Kidney epithelial cell (primary cell): Measurements from ENCODE around the gene HCK. TPM values are rescaled to one million over a fixed set of nuclear protein-coding genes. Genes with fewer than 3 reads are reported as not detected.

Experiments used
- DNase-seq: peaks from one replicate; pipeline ENCODE4 v3.0.0-alpha.2; 2010; ENCODE audit warnings: low read depth
- H3K27me3 ChIP-seq: 2 replicates; pipeline ENCODE4 v1.6.0; 2011; ENCODE audit warnings: low read length; ENCODE audit not compliant: control insufficient read depth, insufficient read depth
- H3K36me3 ChIP-seq: 2 replicates; pipeline ENCODE4 v1.5.1; 2011; ENCODE audit warnings: low read length; ENCODE audit not compliant: control insufficient read depth, insufficient read depth
- H3K4me3 ChIP-seq: 2 replicates; pipeline ENCODE4 v1.5.1; 2011; ENCODE audit warnings: low read depth, mild to moderate bottlenecking, control low read depth, low read length
- CTCF ChIP-seq: IDR thresholded peaks from 2 replicates; pipeline ENCODE4 v1.5.1; 2011; ENCODE audit warnings: mild to moderate bottlenecking, moderate library complexity, low read length, control low read depth, inconsistent platforms; ENCODE audit not compliant: insufficient read depth, poor library complexity, severe bottlenecking
- total RNA-seq: library from RNA; depleted of rRNA; stranded (reverse); fragments of >200 nt; gene quantifications from 2 replicates; pipeline ENCODE4 v1.2.3, GENCODE V29; 2015

Gene HCK
- total RNA-seq, 1 donor from 2014 or later, result 0.17 TPM

- H3K27me3 ChIP-seq, result peaks cover 19% of the 10 kb centered on the region
- no peaks in the 10 kb centered on the region for H3K36me3 ChIP-seq
- no peak overlapping the region for H3K4me3 ChIP-seq
- DNase-seq, result no peak
- TF ChIP-seq CTCF, result no peak
Observed at GRCh38 chr20:32036716-32037485, 15.1 kb upstream of the HCK start.

- no peak for DNase-seq
- no peaks in the 10 kb centered on the region for H3K36me3 ChIP-seq
- H3K27me3 ChIP-seq, result peaks cover 15% of the 10 kb centered on the region
- TF ChIP-seq CTCF, result no peak
- H3K4me3 ChIP-seq, result no peak overlapping the region
Observed at GRCh38 chr20:32037929-32038328, 14.1 kb upstream of the HCK start.

- DNase-seq, result no peak
- Histone ChIP-seq H3K27me3 (peaks cover 6% of the 10 kb centered on the region), H3K4me3 (no peak overlapping the region), H3K36me3 (no peaks in the 10 kb centered on the region)
- TF ChIP-seq CTCF, result no peak
Observed at GRCh38 chr20:32040142-32040953, 11.7 kb upstream of the HCK start.

GRCh38 chr20:32045999-32046398 lies 6.0 kb upstream of the HCK start:
- no peak for TF ChIP-seq CTCF
- DNase-seq, result no peak
- Histone ChIP-seq H3K27me3 (peaks cover 11% of the 10 kb centered on the region), H3K4me3 (no peak overlapping the region), H3K36me3 (no peaks in the 10 kb centered on the region)

- no peak overlapping the region for H3K4me3 ChIP-seq
- peaks cover 37% of the 10 kb centered on the region for H3K27me3 ChIP-seq
- no peak for DNase-seq
- no peaks in the 10 kb centered on the region for H3K36me3 ChIP-seq
- TF ChIP-seq CTCF, result no peak
Observed at GRCh38 chr20:32050324-32050841, 1.7 kb upstream of the HCK start.
